Esophagus muscularis mucosa (tissue), 4 donors: ENCODE data around the gene FBXL4.

Experiments used
- CTCF ChIP-seq, 3 experiments: fragments of 200-600 bp in 2 of 3; fragments of 450-650 bp in 1 of 3; sonication (generic) in 2 of 3; IDR thresholded peaks; one replicate each; pipeline ENCODE4 v1.5.1; 2017 to 2019; ENCODE audit warnings: antibody characterized with exemption in 3 of 3, mild to moderate bottlenecking in 2 of 3, moderate library complexity in 1 of 3
- EP300 ChIP-seq: sonication (generic); formaldehyde crosslinking; IDR thresholded peaks from one replicate; pipeline ENCODE4 v1.6.1; 2017; ENCODE audit warnings: antibody characterized with exemption
- POLR2A ChIP-seq: fragments of 450-650 bp; IDR thresholded peaks from one replicate; pipeline ENCODE4 v1.6.1; 2017; ENCODE audit warnings: antibody characterized with exemption, moderate library complexity, mild to moderate bottlenecking, low read depth

GRCh38 chr6:98831959-98832283, 115.8 kb downstream of the FBXL4 start:
- no peak for TF ChIP-seq CTCF (IDR thresholded peaks at IDR 0.05)
- no peak for TF ChIP-seq POLR2A
- no peak for TF ChIP-seq EP300
